ENCODE measurements around the gene KRT83.

The KRT83 gene

DNA sequence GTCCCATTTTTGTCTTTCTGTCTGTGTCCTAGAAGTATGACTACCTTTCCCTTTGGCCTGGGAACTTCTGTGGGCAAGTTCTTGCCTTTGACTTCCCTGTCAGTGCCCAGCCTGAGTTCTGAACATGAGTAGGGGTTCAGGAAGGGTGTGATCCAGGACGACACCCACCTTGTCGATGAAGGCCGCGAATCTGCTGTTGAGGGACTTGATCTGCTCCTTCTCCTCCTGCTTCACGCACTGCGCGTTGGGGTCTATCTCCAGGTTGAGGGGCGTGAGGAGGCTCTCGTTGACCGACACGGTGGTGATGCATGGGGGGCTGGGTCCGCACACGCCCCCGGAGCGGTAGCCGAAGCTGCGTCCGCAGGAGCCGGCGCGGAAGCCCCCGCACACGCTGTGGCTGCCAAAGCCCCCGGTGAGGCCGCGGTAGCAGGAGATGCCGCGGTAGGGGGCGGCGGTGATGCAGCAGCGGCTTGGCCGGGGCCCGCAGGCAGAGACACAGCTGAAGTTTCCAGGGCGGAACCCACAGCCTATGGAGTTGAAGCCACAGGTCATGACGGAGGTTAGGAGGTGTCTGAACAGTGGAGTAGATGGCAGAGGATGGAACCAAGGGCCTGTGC is at the start of gene KRT83:
Gene KRT83, minus strand, starts transcription at position 615 of the 617 bp plus-strand sequence. Its CDS starts 63 bp downstream, at position 552.
- no peak for DNase-seq

DNA sequence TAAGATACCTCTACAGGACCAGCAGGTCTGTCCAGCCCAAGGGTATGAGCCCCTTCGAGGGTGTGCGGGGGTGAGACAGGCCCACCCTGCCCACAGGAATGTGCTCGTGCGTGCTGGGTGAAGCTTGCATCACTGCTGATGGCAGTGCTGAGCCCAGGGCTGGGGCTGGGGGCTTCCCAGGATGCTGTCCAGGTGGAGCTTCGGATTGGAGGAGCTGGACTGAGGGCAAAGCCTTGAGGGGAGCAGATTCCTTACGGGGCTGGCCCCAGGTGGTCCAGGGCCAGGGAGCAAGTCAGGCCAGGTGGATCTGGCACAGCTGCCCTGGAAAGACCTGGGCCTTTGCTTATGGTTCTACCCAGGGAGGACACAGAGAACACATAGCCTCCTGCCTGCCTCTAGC is 48.6 kb upstream of the KRT83 start:
- DNase-seq: no peak

DNA sequence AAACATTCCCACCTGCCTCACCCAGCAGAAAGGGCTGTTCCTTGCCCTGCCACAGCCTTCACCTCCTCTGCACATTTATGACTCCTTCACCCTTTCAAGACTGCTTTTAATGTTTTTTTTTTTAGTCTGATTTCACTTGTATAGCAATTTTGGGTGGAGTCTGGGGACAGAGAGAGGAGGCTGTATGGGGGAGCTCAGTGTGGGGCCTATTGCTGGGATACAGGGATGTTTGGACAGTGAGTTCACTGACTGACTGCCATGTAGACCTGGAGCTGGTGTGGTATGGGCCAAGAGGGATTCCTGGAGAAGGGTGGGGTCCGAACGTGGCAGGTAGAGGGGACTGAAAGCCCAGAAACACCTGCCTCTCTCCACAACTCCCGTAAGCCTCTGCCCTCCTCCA is 48.0 kb upstream of the KRT83 start:
- DNase-seq: no peak

DNA sequence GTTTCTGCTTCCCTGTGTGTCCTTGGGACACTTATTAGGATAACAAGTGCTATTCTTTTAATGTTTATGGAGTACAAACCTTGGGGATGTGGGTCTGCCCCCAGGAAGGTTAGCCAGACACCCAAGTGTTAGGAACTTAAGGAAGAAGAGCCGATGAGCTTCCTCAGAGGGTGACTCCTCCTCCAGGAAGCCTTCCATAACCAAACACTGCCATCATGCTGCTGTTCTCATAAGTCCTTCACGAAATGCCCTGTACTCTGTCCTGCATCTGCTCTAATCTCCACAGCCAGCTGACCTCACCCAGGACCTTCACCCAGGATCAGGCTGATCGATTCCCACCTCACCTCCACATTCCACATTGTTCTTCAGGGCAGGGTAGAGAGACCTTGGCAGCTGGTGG is 47.3 kb upstream of the KRT83 start:
- no peak for DNase-seq

DNA sequence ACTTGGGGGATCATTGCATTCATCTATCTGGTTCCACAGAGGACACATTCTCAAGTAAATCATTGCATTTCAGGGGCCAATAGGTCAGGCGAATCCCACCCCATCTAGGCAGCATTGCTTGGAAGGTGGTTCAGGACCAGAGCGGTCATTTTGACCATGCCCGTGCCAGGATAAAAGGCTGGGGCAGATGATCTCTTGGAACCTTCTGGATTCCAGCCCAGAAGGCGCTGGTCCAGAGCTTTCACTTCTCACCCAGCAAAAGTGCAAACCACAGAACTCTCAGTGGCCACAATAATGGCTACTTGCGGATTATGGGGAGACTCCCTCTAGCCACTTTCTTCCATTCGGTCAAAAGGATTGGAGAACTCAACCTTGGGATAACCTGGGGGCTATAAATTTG is 46.7 kb upstream of the KRT83 start:
- DNase-seq: no peak

DNA sequence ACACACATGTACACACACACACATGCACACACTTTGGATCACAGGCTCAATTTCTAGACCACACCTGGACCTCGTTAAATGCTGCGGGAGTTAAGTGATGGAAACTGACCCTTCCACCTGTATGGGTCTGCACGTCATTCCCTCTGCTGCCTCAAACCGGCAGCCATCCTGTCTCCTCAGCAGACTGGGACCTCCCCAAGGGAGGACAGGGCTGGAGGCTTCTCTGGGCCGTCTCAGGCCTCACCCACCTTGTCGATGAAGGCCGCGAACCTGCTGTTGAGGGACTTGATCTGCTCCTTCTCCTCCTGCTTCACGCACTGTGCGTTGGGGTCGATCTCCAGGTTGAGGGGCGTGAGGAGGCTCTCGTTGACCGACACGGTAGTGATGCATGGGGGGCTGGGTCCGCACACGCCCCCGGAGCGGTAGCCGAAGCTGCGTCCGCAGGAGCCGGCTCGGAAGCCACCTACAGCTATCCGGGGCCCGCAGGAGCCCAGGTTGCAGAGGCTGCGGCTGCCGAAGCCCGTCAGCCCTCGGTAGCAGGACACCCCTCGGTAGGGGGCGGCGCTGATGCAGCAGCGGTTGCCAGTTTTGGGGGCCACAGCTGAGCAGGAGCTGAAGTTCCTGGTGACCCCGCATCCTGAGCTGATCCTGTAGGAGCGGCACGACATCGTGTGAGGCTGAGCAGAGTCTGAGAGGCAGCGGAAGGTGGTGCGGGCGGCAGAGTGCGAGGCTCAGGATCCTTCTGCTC is 45.7 kb upstream of the KRT83 start, which contains the start of gene KRT85:
Gene KRT85, minus strand, starts transcription at position 744 of the 748 bp plus-strand sequence. Its CDS starts 76 bp downstream, at position 668.
- no peak for DNase-seq

DNA sequence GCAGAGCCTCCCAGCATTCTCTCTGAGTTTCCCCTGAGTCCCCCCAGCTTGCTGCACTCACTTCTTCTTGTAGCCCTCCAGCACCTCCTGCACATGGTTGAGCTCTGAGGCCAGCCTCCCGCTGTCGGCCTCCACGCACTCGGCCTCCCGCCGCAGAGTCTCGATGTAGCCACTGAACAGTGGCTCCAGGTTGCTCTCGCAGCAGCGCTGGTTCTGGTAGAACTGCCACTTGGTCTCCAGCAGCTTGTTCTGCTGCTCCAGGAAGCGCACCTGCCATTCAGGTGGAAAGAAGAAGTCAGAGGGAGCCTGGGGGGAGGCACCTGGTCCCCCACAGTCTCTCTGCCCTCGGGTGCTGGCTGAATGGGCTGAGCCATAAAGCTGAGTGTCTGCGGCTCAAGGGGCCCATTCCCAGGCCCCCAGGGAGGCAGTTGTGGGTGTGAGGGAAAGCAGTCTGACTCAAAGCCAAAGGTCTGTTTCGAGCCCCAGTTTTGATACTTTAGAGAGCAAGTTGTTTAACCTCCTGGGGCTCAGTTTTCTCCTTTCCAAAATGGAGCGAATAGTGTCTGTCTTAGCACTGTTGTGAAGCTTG is 43.8 kb upstream of the KRT83 start:
- DNase-seq: no peak

DNA sequence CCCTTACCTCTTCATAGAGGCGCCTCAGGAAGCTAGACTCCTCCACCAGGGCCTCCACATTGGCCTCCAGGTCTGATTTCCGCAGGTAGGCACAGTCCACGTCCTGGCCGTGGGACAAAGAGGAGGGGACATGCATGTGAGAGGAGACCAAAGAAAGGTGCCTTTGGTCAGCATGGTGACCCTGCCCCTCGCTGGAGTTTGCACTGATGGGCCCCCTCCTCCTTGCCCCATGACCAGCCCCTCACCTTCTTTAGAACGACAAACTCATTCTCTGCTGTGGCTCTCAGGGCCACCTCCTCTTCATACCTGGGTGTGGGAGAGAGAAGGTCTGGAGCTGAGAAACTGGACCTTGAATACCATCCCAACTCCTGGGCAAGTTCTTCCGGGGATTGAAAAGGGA is 42.9 kb upstream of the KRT83 start:
- DNase-seq: no peak

DNA sequence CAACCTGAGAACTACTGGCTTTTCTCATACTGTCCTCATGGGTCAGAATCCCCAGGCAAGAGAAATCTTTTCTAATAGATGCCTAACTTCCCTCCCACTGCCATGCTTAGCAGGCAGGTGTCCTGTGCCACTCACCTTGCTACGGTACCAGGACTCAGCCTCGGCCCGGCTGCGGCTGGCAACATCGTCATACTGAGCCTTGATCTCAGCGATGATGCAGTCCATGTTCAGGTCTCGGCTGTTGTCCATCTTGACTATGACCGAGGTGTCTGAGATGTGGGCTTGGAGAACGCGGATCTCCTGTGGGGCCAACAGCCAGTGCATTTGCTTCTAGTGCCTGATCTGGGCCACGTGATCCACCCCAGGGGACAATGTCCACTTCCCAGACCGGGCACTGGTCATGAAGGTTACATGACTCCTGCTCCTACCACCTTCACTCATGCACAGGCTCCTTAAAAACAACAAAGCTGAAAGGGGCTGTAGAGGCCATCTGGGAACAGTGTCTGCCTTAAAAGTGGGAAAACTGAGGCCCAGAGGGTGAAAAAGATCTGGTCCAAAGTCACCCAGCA is 42.0 kb upstream of the KRT83 start:
- no peak for DNase-seq

DNA sequence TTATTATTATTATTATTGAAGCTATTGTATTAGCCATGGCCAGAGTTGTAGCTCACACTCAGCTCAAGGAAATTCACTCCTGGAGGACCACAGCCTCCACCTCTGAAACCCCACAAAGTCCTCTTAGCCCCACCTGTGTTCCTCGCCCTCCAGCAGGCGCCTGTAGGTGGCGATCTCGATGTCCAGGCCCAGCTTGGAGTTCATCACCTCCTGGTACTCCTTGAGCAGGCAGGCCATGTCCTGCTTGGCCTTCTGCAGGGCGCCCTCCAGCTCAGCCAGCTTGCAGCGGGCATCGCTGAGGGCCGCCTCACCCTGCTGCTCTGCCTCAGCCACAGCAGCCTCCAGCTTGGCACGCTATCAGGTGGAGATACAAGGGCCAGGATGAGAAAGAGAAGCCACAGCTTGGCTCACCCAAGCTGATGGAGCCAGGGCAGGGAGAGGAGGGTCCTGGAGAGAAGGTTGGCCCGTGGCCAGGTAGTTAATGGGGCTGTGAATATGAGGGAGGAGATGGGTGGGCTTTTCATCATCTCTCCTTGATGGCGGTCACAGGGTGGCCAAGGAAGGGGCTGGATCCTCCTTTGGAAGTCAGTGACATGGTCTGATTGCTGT is 41.0 kb upstream of the KRT83 start:
- DNase-seq: no peak

DNA sequence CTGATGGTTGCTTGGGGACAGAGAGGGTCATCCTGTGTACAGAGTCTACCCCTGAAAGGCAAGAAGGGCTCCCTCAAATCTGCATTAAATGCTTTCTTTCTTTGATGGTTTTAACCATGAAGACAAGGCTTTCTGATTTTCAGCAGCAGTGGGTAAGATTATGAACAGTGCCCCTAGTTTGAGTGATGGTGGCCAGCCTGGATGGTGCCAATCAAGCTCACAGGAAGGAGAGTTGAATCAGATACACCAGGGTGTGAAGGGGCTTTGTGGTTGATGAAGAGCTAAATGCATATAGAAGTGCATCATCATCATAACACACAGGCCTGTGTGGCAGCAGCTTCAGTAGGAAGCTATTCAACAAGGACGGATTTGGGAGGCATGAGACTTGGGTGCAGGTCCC is 40.4 kb upstream of the KRT83 start:
- DNase-seq: no peak

DNA sequence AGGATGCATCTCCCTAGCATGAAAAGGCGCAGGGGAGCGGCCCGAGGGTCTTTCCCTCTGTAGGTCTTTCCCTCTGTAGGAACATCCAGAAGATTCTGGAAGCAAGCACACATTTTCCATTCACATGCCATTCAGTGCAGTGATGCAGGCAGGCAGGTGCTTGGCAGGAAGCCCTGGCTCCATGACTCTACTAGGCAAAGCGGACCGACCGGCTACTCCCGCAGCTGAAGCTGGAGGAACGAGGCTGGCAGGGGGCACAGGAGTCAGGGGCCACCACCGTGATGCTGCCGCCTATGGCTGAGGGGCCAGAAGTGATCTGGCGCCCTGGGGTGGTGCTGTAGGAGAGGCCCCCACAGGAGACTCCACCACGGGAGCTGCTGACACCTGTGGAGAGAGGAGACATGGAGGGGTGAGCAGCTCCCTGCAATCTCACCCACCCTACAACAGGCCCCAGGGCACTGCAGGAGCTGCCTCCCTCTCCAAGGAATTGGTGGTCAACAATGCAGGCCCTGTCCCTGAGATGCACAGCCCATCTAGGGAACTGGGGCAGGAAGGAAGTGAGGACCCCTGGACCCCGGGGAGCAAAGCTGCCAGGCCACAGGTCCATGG is 39.6 kb upstream of the KRT83 start:
- no peak for DNase-seq

DNA sequence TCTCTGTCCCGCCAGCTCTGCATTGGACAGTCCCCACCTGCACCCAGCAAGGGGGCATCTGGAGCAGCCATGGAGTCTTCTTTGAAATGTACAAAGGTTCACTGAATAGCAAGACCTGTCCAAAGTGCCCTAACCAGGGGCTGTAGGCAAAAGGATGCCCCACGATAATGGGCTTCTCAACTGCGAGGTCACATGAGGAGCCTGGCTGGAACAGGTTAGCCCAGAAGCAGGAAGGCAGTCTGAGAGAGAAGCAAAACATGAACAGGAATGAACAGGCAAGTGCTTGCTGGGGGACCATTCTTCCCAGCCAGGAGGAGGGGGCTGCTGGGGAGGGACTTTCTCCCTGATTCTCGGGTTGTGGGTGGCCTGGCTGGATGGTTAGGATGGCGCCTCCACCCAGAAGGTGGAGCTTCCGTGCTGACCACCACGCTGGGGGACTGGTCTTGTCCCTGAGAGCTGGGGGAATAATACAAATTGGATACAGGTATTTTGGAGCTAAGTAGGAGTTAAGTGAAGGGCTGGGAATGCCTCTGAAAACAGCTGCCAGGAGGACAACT is 39.0 kb upstream of the KRT83 start:
- DNase-seq: no peak

DNA sequence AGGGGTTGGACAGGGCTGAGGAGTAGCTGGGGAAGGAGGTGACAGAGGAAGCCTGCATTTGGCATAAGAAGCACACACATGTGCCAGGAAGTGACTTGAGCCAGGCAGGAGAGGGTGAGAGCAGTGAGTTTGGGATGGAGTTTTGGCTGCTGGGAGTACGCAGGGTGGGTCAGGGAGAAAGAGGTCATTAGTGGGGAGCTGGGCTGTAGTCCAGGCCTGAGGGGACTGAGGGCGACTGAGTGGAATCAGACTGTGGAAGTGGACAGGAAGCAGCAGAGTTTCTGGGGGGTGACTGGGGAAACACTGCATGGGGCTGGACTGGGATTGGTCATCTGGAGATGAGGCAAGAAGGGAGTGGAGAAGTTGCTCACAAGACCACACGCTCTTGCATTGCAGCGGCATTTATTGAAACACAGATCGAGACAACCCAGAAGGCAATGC is 38.4 kb upstream of the KRT83 start:
- no peak for DNase-seq

DNA sequence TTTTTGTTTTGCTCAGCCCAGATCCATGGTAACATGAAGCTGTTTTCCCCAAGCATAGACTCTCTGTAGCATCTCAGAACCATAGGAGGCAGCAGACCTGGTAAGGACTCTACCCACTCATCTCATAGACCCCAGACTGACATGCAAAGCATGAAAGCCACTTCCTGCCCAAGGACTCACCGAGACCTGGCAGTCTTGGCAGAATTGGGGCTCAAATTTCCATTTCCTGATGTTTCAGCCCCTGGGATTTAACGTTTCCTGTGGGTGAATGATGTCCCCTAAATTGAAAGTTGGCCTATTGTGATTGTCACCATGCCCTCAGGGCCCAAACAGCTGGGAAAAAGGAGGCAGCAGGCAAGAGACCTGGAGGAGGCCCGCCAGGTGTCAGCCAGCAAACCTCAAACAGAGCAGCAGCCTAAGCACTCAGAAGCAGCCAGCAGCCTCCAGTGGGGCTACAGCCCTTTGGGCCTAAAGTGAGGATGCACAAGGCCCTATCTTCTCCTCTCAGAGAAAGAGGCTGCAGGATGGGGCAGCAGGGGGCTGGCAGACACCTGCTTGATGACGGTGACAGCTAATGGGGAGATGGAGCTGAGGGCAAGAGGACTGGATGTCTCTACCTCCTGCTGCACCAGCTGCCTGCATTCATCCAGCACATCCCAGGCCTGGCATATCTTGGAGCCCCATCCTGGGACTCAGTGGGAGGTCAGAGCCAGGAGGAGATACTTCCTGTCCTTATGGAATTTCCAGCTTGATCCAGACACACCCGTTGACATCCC is 37.6 kb upstream of the KRT83 start:
- DNase-seq: no peak

DNA sequence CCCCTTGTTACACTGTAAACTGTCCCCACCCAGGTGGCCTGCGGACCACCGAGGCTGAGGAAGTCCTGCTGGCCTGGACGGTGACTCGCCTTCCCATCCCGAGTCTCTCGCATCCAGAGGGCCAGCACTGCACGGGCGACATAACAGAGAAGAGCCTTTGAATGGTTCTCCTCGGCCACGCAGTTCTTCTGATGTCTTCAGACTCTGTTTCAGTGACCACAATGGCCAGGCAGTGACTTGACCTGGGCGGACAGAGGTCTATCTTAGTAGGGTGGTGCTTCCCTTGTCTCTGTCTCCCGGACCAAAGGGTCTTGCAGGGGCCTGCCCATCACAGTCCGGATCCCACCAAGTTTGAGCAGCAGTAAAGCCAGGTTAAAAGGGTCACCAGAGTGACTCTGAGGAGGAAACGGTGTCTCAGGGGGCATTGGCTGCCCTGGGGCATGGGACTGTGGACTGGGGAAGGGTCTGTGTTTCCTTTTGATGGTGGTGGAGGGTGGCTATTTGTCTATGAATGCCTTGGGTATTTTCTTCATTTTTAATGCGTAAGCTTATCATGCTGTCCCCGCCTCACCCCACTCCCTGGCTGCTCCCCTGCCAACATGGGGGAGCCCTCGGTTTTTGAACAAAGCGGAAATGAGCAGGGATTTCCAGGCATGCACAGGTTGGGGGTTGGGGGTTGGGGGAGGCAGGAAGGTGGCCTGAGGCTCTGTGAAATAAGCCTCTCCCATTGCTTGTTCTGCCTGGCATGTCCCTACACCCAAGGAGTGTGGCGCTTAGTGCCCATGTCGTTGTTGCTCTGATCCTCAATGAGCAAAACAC is 35.8 kb upstream of the KRT83 start:
- DNase-seq: no peak

DNA sequence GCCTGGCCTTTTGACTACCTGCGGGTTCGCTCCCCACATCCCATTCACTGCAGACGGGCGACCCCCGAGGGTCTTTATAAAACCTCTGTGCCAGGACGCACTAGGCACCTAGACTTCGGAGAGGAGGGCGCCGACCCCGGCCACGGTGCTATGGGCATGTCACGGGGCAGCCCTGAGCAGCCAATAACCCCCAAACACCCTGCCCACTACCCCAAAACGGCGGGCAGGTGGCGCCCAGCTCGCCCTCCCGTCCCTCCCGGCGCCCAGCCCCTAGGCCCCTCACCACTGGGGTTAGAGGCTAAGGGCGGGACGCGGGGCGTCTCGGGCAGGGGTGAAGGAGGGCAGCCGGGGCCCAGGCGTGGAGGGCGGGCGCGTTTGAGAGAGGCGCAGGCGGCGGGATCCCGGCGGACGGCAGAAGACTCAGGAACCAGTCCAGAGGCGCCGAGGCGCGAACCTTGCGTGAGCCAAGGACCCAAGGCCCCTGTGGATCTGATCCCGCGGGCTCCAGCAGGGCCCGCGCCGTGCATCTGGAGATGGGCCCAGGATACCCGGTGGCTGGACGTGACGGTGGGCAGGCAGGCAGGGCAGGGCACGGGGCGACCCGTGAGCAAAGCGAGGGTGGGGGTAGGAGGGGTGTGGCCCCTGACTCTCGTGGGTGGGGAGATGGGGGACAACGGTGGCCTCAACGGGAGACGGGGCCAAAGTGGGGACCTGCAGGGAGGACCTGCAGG is 35.0 kb upstream of the KRT83 start:
- DNase-seq: no peak

DNA sequence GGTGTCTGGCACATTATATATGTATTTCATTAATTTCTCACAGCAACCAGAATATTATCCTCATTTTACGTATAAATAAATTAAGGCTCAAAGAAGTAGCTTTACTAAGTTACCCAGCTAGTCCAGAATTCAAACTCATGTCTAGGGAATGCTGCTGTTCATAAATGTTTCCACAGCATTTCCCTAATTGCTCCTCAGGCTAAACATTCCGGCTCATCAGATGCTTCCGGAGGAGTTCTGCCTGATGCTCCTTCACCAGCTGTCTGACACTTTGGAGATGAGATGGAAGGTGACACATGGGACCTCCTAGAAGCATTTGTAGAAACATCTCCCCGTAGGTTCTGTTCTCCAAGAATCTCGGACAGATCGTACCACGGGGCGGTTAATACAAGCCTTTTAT is 34.0 kb upstream of the KRT83 start:
- DNase-seq: no peak

DNA sequence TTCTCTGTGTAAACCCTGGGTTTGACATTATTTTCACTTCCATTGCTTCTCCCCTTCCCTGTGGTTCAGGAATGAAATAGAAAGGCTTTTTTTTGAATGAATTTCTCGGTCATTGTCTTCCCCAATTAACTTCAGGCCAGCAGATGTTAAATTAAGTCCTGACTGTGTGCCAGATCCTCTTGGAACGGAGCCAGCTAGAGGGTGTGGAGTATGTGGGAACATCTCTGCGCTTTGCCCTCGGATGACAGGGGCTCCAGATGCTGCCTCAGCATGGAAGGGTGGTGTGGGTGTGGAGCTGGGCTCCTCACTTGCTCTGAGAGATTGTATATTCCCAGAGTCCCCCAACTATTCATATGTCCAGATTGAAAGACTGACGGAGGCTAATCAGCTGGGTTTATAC is 33.0 kb upstream of the KRT83 start:
- no peak for DNase-seq

DNA sequence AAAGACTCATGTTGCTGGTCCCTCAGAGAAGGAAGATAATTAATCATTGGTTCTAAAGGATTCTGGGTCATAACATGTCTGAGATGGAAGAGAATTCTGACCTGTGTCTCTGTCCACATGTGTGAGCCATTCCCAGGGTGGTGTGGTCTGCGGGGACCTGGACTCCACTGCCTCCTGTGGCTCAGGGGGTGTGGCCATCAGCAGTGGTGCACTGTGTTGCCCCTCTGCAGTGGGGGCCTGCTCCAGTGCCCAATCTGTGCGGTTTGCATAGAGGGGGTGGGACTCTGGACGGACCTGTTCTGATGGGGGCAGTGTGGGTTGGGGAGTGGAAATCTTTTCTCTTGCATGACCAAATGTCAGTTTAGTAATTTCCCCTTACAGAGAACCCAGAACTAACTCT is 32.6 kb upstream of the KRT83 start:
- DNase-seq: no peak
